GM12865 (cell line): ENCODE data around the gene CHD6.

Experiments
- DNase-seq: peaks from one replicate; pipeline ENCODE4 v3.0.0; 2010; ENCODE audit warnings: low read depth
- H3K4me3 ChIP-seq: 2 replicates; pipeline ENCODE4 v1.5.1; 2011; ENCODE audit warnings: mild to moderate bottlenecking, low read depth, low read length, control low read depth
- CTCF ChIP-seq: IDR thresholded peaks from 2 replicates; pipeline ENCODE4 v1.5.1; 2011; ENCODE audit warnings: low read length, control low read depth, low read depth, inconsistent platforms; ENCODE audit not compliant: insufficient read depth; ENCODE audit errors: missing control alignments

The CHD6 gene

DNA sequence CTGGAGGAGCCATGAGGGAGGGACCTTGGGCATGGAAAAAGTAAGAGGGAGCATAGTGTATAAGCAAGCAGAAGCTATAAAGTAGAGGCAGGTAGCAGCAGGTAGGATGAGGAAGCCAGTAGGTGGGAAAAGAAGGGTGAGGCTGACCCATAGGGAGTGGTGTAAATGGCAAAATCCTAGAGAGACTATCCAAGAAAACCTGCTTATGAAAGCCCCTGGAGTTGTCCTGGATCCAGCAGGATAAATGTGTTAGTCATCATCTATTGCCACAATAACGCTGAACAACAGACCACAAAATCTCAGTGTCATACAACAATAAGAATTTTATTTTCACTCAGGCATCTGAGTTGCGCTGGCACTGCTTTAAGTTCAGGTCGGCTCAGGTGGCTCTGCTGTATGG lies 30.2 kb downstream of the CHD6 start:
- no peak for TF ChIP-seq CTCF
- no peak for DNase-seq
- no peak overlapping the region for H3K4me3 ChIP-seq

DNA sequence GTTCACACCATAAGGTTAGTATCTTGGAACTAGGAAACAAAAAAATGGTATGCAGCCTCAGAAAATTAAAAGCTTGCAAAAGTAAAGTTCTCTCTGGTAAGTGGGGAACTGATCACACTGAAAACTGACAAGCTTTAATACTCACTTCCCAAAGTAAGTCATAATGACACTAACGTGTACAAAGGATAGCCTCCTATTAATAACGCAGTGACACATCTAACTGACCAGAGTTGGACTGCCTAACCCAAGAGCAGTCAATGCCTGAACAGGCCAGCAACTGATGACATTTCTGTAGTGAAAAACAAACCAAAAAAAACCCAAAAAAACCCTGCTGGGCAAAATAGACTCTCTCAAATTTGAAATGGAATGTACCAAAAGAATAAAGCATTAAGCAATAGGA lies 30.7 kb downstream of the CHD6 start:
- H3K4me3 ChIP-seq = no peak overlapping the region
- peak; percentile 14 for DNase-seq
- no peak for TF ChIP-seq CTCF

DNA sequence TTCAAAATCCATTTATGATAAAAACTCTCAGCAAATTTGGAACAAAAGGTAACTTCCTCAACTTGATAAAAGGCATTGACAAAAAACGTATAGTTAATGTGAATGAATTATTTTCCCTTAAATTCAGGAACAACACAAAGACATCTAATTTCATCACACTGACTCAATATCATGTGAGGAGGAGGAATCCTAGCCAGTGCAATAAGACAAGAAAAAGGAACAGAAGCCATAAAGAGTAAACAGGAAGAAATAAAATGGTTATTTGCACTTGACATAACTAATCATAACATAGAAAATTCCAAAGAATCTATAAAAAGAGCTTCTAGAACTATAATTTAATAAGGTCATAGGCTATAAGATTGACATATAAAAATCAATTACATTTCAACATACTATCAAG lies 31.4 kb downstream of the CHD6 start:
- DNase-seq = no peak
- no peak for TF ChIP-seq CTCF
- H3K4me3 ChIP-seq = no peak overlapping the region

DNA sequence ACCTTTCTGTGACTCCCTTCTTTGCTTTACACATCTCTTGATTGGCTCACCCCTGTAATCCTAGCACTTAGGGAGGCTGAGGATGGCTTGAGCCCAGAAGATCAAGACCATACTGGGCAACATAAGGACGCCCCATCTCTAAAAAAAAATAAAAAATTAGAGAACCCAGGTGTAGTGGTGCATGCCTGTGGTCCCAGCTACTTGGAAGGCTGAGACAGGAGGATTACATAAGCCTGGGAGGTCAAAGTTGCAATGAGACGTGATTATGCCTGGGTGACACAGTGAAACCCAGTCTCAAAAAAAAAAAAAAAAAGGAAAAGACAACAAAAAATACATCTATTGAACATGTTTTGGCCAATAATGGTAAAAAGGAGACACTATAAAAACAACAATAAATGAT lies 37.8 kb downstream of the CHD6 start:
- DNase-seq = no peak
- TF ChIP-seq CTCF = no peak
- no peak overlapping the region for H3K4me3 ChIP-seq

DNA sequence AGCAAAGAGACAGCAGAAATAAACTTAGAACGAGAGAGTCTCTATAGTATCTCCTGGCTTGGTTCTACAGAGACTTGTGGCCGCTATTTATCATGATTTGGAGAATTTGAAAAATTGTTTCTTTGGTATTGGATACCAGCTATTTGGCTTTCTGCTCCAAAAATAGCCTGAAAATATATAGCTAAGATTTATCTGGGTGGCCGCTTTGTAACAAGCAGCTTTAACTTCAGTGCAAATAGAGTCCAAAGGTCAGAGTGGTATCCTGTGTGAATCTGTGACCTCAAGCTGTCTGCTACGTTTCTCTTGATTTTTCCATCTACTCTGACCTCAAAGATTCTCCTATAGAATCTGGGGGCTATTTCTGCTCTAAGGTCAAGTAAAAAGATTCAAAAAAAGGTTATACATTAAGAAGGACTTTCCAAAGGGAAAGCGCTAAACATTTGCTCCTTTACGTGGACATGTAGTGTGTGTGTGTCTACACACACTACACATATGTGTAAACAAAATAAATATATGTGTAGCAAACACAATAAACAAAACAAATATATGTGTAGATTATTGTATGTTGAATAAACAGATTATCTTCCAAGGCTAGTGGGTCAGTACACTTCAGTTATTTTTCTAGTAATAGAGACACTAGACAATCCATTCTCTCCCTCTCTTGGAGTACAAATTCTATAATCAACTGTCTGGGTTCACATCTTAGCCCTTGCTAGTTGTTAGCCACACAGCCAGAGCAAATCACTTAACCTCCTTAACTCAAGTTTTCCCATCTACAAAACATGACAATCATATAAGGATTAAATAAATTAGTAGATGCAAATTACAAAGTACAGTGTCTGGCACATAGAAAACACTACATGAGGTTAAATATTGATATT lies 40.8 kb downstream of the CHD6 start:
- no peak for DNase-seq

GRCh38 chr20:41575412-41575811 lies 42.8 kb downstream of the CHD6 start:
- DNase-seq = no peak
- no peak overlapping the region for H3K4me3 ChIP-seq
- no peak for TF ChIP-seq CTCF

More for the DNA sequence above, 40.8 kb downstream of the CHD6 start:
- TF ChIP-seq CTCF = no peak
- no peak overlapping the region for H3K4me3 ChIP-seq
